Activated naive CD4-positive, alpha-beta T cell treated with anti-CD3 and anti-CD28 coated beads, Interleukin-2, amount 50 U/mL, for 72 hours (primary cell): Measurements from ENCODE around the gene DMKN. TPM values are rescaled to one million over a fixed set of nuclear protein-coding genes. Genes with fewer than 3 reads are reported as not detected.
A peak's percentile ranks its signal among the peaks of the same experiment; 100 is the strongest.

Source experiments
- ATAC-seq, 2 donors: fragments of 150-1000 bp; cut with Tn5 transposase; 2 replicates each; pipeline ENCODE4 v1.10.0; 2021; ENCODE audit warnings: mild to moderate bottlenecking in 2 of 2, moderate library complexity in 2 of 2
- DNase-seq, 2 donors: peaks; one replicate each; pipeline ENCODE4 v3.0.0; 2021 to 2022; ENCODE audit warnings: low spot score in 2 of 2
- H3K27ac Mint-ChIP-seq, 2 donors: one replicate each; pipeline ENCODE4 v1.8.0; 2022; ENCODE audit warnings: mild to moderate bottlenecking in 2 of 2, mixed read lengths in 2 of 2
- H3K36me3 Mint-ChIP-seq, 2 donors: one replicate each; pipeline ENCODE4 v1.8.0; 2022; ENCODE audit warnings: mixed read lengths in 2 of 2
- H3K9me3 Mint-ChIP-seq, 2 donors: one replicate each; pipeline ENCODE4 v1.8.0; 2022; ENCODE audit warnings: mixed read lengths in 2 of 2
- total RNA-seq, 2 donors: library from RNA; stranded (reverse); gene quantifications; one replicate each; pipeline ENCODE4 v1.2.3, GENCODE V29; 2022

Gene DMKN
- total RNA-seq, 2 donors from 2014 or later, result 0.46 to 3.6 TPM

GRCh38 chr19:35514282-35514809 is 897 bp upstream of the DMKN start:
- Mint-ChIP-seq H3K27ac (no peak overlapping the region), H3K9me3 (no peaks in the 10 kb centered on the region), H3K36me3 (no peaks in the 10 kb centered on the region)
- no peak for DNase-seq
- no peak for ATAC-seq

GRCh38 chr19:35512831-35513627 is 420 bp downstream of the DMKN start:
- DNase-seq, result no peak
- H3K27ac Mint-ChIP-seq, result no peak overlapping the region
- no peak for ATAC-seq
- H3K9me3 Mint-ChIP-seq, result no peaks in the 10 kb centered on the region
- H3K36me3 Mint-ChIP-seq, result no peaks in the 10 kb centered on the region

- DNase-seq, result no peak
- no peaks in the 10 kb centered on the region for H3K36me3 Mint-ChIP-seq
- H3K9me3 Mint-ChIP-seq, result no peaks in the 10 kb centered on the region
- no peak overlapping the region for H3K27ac Mint-ChIP-seq
- no peak for ATAC-seq
Observed at GRCh38 chr19:35511337-35511736, 2.1 kb downstream of the DMKN start.

GRCh38 chr19:35510626-35510964 is 2.9 kb downstream of the DMKN start:
- peak; percentile 3 to 17 for ATAC-seq
- Mint-ChIP-seq H3K36me3 (no peaks in the 10 kb centered on the region), H3K27ac (no peak overlapping the region), H3K9me3 (no peaks in the 10 kb centered on the region)
- DNase-seq, result no peak

GRCh38 chr19:35509861-35510625 is 3.4 kb downstream of the DMKN start:
- ATAC-seq (peak; percentile 85 to 92), DNase-seq (peak; percentile 67 to 88)
- Mint-ChIP-seq H3K36me3 (no peaks in the 10 kb centered on the region), H3K27ac (no peak overlapping the region), H3K9me3 (no peaks in the 10 kb centered on the region)

- no peaks in the 10 kb centered on the region for H3K36me3 Mint-ChIP-seq
- H3K9me3 Mint-ChIP-seq, result no peaks in the 10 kb centered on the region
- ATAC-seq, result peak; percentile 39 to 63
- DNase-seq, result peak in 1 of 2 donors; percentile 34
- no peak overlapping the region for H3K27ac Mint-ChIP-seq
Observed at GRCh38 chr19:35509018-35509652, 4.3 kb downstream of the DMKN start.

GRCh38 chr19:35508129-35508528 is 5.3 kb downstream of the DMKN start:
- Mint-ChIP-seq H3K36me3 (no peaks in the 10 kb centered on the region), H3K27ac (peak overlapping the region in 1 of 2 donors; percentile 72), H3K9me3 (no peaks in the 10 kb centered on the region)
- ATAC-seq (no peak), DNase-seq (no peak)

GRCh38 chr19:35507561-35507960 is 5.9 kb downstream of the DMKN start:
- H3K36me3 Mint-ChIP-seq, result no peaks in the 10 kb centered on the region
- DNase-seq (no peak), ATAC-seq (no peak)
- H3K9me3 Mint-ChIP-seq, result no peaks in the 10 kb centered on the region
- no peak overlapping the region for H3K27ac Mint-ChIP-seq

- Mint-ChIP-seq H3K36me3 (no peaks in the 10 kb centered on the region), H3K27ac (no peak overlapping the region), H3K9me3 (no peaks in the 10 kb centered on the region)
- ATAC-seq (no peak), DNase-seq (no peak)
Observed at GRCh38 chr19:35506011-35506410, 7.4 kb downstream of the DMKN start.

- no peaks in the 10 kb centered on the region for H3K9me3 Mint-ChIP-seq
- H3K27ac Mint-ChIP-seq, result no peak overlapping the region
- ATAC-seq (no peak), DNase-seq (no peak)
- no peaks in the 10 kb centered on the region for H3K36me3 Mint-ChIP-seq
Observed at GRCh38 chr19:35502751-35503150, 10.7 kb downstream of the DMKN start.

GRCh38 chr19:35501684-35502083 is 11.8 kb downstream of the DMKN start:
- DNase-seq, result no peak
- Mint-ChIP-seq H3K27ac (no peak overlapping the region), H3K9me3 (no peaks in the 10 kb centered on the region), H3K36me3 (no peaks in the 10 kb centered on the region)
- ATAC-seq, result no peak

GRCh38 chr19:35500611-35501010 is 12.8 kb downstream of the DMKN start:
- Mint-ChIP-seq H3K27ac (no peak overlapping the region), H3K36me3 (no peaks in the 10 kb centered on the region), H3K9me3 (no peaks in the 10 kb centered on the region)
- ATAC-seq, result no peak
- DNase-seq, result no peak

GRCh38 chr19:35498984-35499527 is 14.4 kb downstream of the DMKN start:
- no peak for ATAC-seq
- no peak for DNase-seq
- Mint-ChIP-seq H3K9me3 (no peaks in the 10 kb centered on the region), H3K27ac (no peak overlapping the region), H3K36me3 (no peaks in the 10 kb centered on the region)

GRCh38 chr19:35498220-35498619 is 15.2 kb downstream of the DMKN start:
- Mint-ChIP-seq H3K36me3 (no peaks in the 10 kb centered on the region), H3K9me3 (no peaks in the 10 kb centered on the region), H3K27ac (peak overlapping the region in 1 of 2 donors; percentile 56)
- ATAC-seq, result no peak
- no peak for DNase-seq

- no peak for DNase-seq
- no peak overlapping the region for H3K27ac Mint-ChIP-seq
- H3K9me3 Mint-ChIP-seq, result no peaks in the 10 kb centered on the region
- no peaks in the 10 kb centered on the region for H3K36me3 Mint-ChIP-seq
- ATAC-seq, result no peak
Observed at GRCh38 chr19:35497406-35497805, 16.0 kb downstream of the DMKN start.

GRCh38 chr19:35495107-35496064 is 18.1 kb downstream of the DMKN start:
- Mint-ChIP-seq H3K27ac (no peak overlapping the region), H3K9me3 (no peaks in the 10 kb centered on the region), H3K36me3 (no peaks in the 10 kb centered on the region)
- ATAC-seq, result peak; percentile 94 to 98
- DNase-seq, result peak; percentile 75 to 78
